Suprapubic skin (tissue), 4 donors: ENCODE results near the gene RAD23A. TPM values are rescaled to one million over a fixed set of nuclear protein-coding genes. Genes with fewer than 3 reads are reported as not detected.

Experiments used
- DNase-seq, 2 donors: peaks; one replicate each; pipeline ENCODE4 v3.0.0-alpha.2; 2019; ENCODE audit warnings: low spot score in 2 of 2
- H3K27ac ChIP-seq: fragments of 200-600 bp; sonication (generic); one replicate; pipeline ENCODE4 v1.5.1; 2019
- H3K27me3 ChIP-seq: fragments of 200-600 bp; sonication (generic); one replicate; pipeline ENCODE4 v1.5.1; 2019
- H3K36me3 ChIP-seq: fragments of 200-600 bp; sonication (generic); one replicate; pipeline ENCODE4 v1.5.1; 2019
- H3K4me1 ChIP-seq: fragments of 200-600 bp; sonication (generic); one replicate; pipeline ENCODE4 v1.5.1; 2019
- H3K4me3 ChIP-seq: fragments of 200-600 bp; sonication (generic); one replicate; pipeline ENCODE4 v1.5.1; 2019; ENCODE audit warnings: mild to moderate bottlenecking
- H3K9me3 ChIP-seq: fragments of 200-600 bp; sonication (generic); one replicate; pipeline ENCODE4 v1.5.1; 2019
- CTCF ChIP-seq, 2 donors: fragments of 200-600 bp in 1 of 2; fragments of 450-650 bp in 1 of 2; sonication (generic) in 1 of 2; IDR thresholded peaks; one replicate each; pipeline ENCODE4 v1.5.1; 2016 to 2019; ENCODE audit warnings: antibody characterized with exemption in 2 of 2, mild to moderate bottlenecking in 1 of 2, moderate library complexity in 1 of 2
- EP300 ChIP-seq: sonication (generic); formaldehyde crosslinking; IDR thresholded peaks from one replicate; pipeline ENCODE4 v1.6.1; 2017; ENCODE audit warnings: antibody characterized with exemption
- POLR2A ChIP-seq, 2 donors: fragments of 450-650 bp; IDR thresholded peaks; one replicate each; pipeline ENCODE4 v1.6.1; 2017; ENCODE audit warnings: antibody characterized with exemption in 2 of 2, mild to moderate bottlenecking in 2 of 2, moderate library complexity in 2 of 2
- POLR2AphosphoS5 ChIP-seq, 3 donors: sonication (generic); formaldehyde crosslinking; IDR thresholded peaks; one replicate each; pipeline ENCODE4 v1.6.1; 2017; ENCODE audit warnings: antibody characterized with exemption in 3 of 3
- WGBS: methylation state at CpG from one replicate; pipeline ENCODE4 v1.1.5; 2018; 5-methylcytosine and 5-hydroxymethylcytosine counted together
- total RNA-seq, 4 donors: library from RNA; depleted of rRNA; stranded (reverse); fragments of >200 nt; gene quantifications; one replicate each; pipeline ENCODE4 v1.1.0, GENCODE V29; 2016

The RAD23A gene
- total RNA-seq, 4 donors from 2014 or later: 95.4 to 120 (median 109) TPM

- Histone ChIP-seq H3K4me1 (peaks cover 24% of the 10 kb centered on the region), H3K9me3 (no peaks in the 10 kb centered on the region), H3K36me3 (no peaks in the 10 kb centered on the region), H3K27ac (no peak overlapping the region), H3K27me3 (no peaks in the 10 kb centered on the region), H3K4me3 (no peak overlapping the region)
- 71% methylated on average over 9 of the region's 10 CpGs for WGBS
- DNase-seq: no peak
- TF ChIP-seq EP300 (no peak), POLR2AphosphoS5 (IDR thresholded peaks at IDR 0.05) (no peak), CTCF (IDR thresholded peaks at IDR 0.05) (no peak), POLR2A (IDR thresholded peaks at IDR 0.05) (no peak)
Measured at GRCh38 chr19:12987781-12988180, 42.1 kb downstream of the RAD23A start.

GRCh38 chr19:12990431-12990830 lies 44.8 kb downstream of the RAD23A start:
- no peak for DNase-seq
- 66% methylated on average over 22 of the region's 22 CpGs for WGBS
- no peak for TF ChIP-seq POLR2A (IDR thresholded peaks at IDR 0.05)
- no peak for TF ChIP-seq CTCF (IDR thresholded peaks at IDR 0.05)
- no peak for TF ChIP-seq POLR2AphosphoS5 (IDR thresholded peaks at IDR 0.05)
- TF ChIP-seq EP300: no peak
- Histone ChIP-seq H3K4me1 (peaks cover 18% of the 10 kb centered on the region), H3K9me3 (no peaks in the 10 kb centered on the region), H3K27ac (no peak overlapping the region), H3K36me3 (no peaks in the 10 kb centered on the region), H3K4me3 (no peak overlapping the region), H3K27me3 (no peaks in the 10 kb centered on the region)

- Histone ChIP-seq H3K4me1 (peaks cover 14% of the 10 kb centered on the region), H3K9me3 (no peaks in the 10 kb centered on the region), H3K27ac (no peak overlapping the region), H3K4me3 (no peak overlapping the region), H3K27me3 (no peaks in the 10 kb centered on the region), H3K36me3 (no peaks in the 10 kb centered on the region)
- TF ChIP-seq EP300 (no peak), POLR2A (IDR thresholded peaks at IDR 0.05) (no peak)
- WGBS: 76% methylated on average over 3 of the region's 3 CpGs
- DNase-seq: no peak
Measured at GRCh38 chr19:12990853-12991252, 45.2 kb downstream of the RAD23A start.

- TF ChIP-seq CTCF (IDR thresholded peaks at IDR 0.05) (no peak), POLR2AphosphoS5 (IDR thresholded peaks at IDR 0.05) (no peak), EP300 (no peak), POLR2A (IDR thresholded peaks at IDR 0.05) (no peak)
- no peak overlapping the region for H3K4me3 ChIP-seq
Measured at GRCh38 chr19:12991296-12991695, 45.6 kb downstream of the RAD23A start.

GRCh38 chr19:12992729-12993128 lies 47.1 kb downstream of the RAD23A start:
- WGBS: 96% methylated on average over 11 of the region's 11 CpGs
- TF ChIP-seq EP300 (no peak), CTCF (IDR thresholded peaks at IDR 0.05) (no peak), POLR2AphosphoS5 (IDR thresholded peaks at IDR 0.05) (no peak), POLR2A (IDR thresholded peaks at IDR 0.05) (no peak)
- H3K9me3 ChIP-seq: no peaks in the 10 kb centered on the region
- H3K27ac ChIP-seq: no peak overlapping the region
- H3K36me3 ChIP-seq: no peaks in the 10 kb centered on the region
- H3K27me3 ChIP-seq: no peaks in the 10 kb centered on the region
- H3K4me3 ChIP-seq: no peak overlapping the region
- DNase-seq: no peak
- H3K4me1 ChIP-seq: peaks cover 25% of the 10 kb centered on the region

More at GRCh38 chr19:12991296-12991695, 45.6 kb downstream of the RAD23A start:
- WGBS: 91% methylated on average over 5 of the region's 5 CpGs
- Histone ChIP-seq H3K36me3 (no peaks in the 10 kb centered on the region), H3K4me1 (peaks cover 12% of the 10 kb centered on the region), H3K9me3 (no peaks in the 10 kb centered on the region), H3K27ac (no peak overlapping the region), H3K27me3 (no peaks in the 10 kb centered on the region)
- DNase-seq: no peak

GRCh38 chr19:12993562-12993961 lies 47.9 kb downstream of the RAD23A start:
- Histone ChIP-seq H3K4me3 (no peak overlapping the region), H3K4me1 (peaks cover 33% of the 10 kb centered on the region), H3K27ac (peak overlapping the region; percentile 39), H3K36me3 (no peaks in the 10 kb centered on the region), H3K9me3 (no peaks in the 10 kb centered on the region), H3K27me3 (no peaks in the 10 kb centered on the region)
- WGBS: 43% methylated on average over 1 of the region's 7 CpGs
- DNase-seq: no peak
- TF ChIP-seq POLR2A (IDR thresholded peaks at IDR 0.05) (no peak), EP300 (no peak), POLR2AphosphoS5 (IDR thresholded peaks at IDR 0.05) (no peak), CTCF (IDR thresholded peaks at IDR 0.05) (no peak)
